T-helper 2 cell (primary cell): ENCODE results near the gene CTSD.
A peak's percentile ranks its signal among the peaks of the same experiment; 100 is the strongest.

Source experiments
- DNase-seq, 5 experiments: peaks; one replicate each; pipeline versions ENCODE4 v3.0.0 to v3.0.0-alpha.2; 2012 to 2022

Gene CTSD

GRCh38 chr11:1782831-1783724 is 19.4 kb upstream of the CTSD start:
- no peak for DNase-seq

- DNase-seq = no peak
These were observed 18.4 kb upstream of the CTSD start for GRCh38 chr11:1782031-1782590.

DNA sequence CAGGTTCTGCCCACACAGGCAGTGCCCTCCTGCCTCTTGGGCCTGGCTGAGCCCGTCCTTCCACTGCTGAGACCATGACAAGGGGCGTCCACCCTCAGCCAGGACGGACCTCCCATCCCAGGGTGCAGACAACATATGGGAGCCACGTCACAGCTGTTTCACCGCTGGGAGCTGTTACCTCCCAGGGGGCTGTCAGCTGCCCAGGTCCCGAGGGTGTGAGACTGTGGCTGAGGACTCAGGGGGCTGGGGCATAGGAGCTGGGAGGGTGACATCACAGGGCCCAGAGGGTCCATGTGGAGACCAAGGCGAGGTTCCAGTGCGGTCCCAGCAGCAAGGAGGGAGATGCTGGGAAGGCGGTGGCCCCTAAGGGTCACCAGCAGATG is 17.9 kb upstream of the CTSD start:
- DNase-seq = no peak

- no peak for DNase-seq
These were observed 17.2 kb upstream of the CTSD start for GRCh38 chr11:1780700-1781592.

GRCh38 chr11:1779806-1780699 is 16.3 kb upstream of the CTSD start:
- no peak for DNase-seq

GRCh38 chr11:1779034-1779805 is 15.5 kb upstream of the CTSD start:
- DNase-seq = no peak

- no peak for DNase-seq
These were observed 14.6 kb upstream of the CTSD start for GRCh38 chr11:1778141-1778911.

DNA sequence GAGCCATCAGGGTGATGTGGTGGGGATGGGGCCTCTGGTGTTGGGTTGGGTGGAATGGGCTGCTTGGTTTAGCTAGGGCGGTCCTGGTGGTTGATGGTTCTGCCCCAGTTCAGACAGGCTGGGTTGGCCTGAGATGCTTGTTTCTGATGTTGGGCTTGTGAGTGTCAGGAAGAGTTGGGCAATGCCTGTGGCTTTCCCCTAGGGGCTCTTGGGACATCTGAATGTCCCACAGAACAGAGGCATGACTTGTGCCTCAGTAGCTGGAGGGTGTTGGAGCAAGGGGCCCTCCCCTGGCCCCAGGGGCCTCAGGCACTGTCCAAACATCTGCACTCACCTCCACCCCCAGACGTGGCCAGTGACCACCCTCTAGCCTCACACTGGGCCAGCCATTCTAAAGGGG is 14.0 kb upstream of the CTSD start:
- no peak for DNase-seq

DNA sequence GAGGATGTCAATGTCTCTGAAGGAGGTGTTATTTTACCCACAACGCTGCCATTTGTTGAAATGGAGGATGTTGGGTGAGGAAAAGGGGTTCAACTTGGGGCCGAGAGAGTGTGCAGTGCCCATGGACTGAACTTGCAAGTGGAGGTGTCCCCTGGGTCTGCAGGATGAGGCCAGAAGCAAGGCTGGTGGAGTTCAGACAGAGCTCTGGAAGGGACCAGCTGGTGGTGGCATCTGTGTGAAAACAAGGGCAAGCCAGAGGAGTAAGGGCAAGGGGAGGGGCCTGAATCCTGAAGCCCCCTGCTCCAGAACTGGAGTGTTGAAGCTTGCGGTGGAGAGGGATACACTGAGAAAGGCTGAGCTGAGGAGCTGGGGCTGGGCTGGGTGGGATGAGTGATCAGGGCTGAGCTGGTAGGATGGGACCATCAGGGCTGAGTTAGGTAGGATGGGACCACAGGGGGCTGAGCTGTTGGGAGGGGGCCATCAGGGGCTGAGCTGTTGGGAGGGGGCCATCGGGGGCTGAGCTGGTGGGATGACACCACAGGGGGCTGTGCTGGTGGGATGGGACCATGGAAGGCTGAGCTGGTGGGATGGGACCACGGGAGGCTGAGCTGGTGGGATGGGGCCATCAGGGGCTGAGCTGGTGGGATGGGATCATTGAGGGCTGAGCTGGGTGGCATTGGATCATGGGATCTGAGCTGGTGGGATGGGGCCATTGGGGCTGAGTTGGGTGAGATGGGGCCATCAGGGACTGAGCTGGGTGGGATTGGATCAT is 13.4 kb upstream of the CTSD start:
- DNase-seq = no peak

GRCh38 chr11:1776331-1776851 is 12.7 kb upstream of the CTSD start:
- DNase-seq = no peak

GRCh38 chr11:1774886-1775285 is 11.2 kb upstream of the CTSD start:
- DNase-seq = no peak

DNA sequence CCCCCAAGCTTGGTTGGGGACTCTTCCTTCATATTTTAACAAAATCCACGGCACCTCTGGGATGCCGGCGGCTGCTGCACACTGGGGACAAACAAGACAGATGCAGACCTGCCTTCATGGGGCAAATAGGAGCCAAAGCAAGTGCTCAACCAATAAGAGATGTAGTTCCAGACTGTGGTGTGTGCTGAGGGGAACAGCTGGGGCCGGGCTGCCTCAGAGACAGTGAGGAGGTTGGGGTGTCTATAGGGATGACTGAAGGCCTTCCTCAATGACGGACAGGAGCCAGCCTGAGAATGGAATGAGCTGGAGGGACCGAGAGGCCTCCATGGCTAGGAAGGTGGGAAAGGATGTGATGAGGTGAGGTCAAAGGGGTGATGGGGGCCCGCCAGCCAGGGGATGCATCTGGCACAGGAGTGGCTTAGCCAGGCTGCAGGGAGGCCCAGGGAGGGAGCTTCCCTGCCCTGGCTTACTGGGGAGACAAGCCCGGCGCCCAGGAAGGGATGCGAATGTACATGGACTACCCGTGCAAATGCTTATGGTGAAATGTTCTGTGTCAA is 10.3 kb upstream of the CTSD start:
- no peak for DNase-seq

- no peak for DNase-seq
These were observed 9.6 kb upstream of the CTSD start for GRCh38 chr11:1773131-1773993.

GRCh38 chr11:1772270-1773130 is 8.8 kb upstream of the CTSD start:
- DNase-seq = peak in 3 of 5 experiments; percentile 12 to 82 (median 41)

DNA sequence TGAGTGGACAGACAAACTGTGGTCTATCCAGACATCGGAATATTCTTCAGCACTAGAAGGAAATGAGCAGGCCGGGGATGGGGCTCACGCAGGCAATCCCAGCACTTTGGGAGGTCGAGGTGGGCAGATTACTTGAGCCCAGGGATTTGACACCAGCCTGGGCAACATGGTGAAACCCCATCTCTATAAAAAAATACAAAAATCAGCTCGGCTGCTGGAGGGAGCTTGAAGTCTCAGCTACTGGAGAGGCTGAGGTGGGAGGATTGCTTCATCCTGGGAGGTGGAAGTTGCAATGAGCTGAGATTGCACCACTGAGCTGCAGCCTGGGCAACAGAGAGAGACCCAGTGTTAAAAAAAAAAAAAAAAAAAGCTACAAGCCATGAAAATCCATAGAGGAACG is 8.0 kb upstream of the CTSD start:
- no peak for DNase-seq

DNA sequence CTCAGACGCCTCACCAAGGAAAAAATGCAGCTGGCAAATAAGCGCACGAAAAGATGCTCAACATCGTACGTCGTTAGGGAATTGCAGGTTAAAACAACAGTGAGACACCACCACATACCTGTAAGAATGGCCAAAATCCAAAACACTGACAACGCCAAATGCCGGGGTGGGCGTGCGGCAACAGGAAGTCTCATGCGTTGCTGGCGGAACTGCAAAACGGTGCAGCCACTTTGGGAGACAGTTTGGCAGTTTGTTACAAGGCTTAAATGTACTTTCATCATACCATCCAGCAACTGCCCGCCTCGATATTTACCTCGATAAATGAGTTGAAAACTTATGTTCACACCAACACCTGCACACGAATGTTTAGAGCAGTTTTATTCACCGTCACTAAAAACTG is 7.5 kb upstream of the CTSD start:
- DNase-seq = no peak

- no peak for DNase-seq
These were observed 6.8 kb upstream of the CTSD start for GRCh38 chr11:1770528-1770927.
